Esophagus (tissue), 2 donors: ENCODE data around the gene SLC2A11. TPM values are rescaled to one million over a fixed set of nuclear protein-coding genes. Genes with fewer than 3 reads are reported as not detected.
"Not testable (repeated sequence)": the region's sequence is repeated elsewhere in the genome, so short reads cannot be mapped to it uniquely, and the experiment has no call there.

ENCODE experiments used
- H3K27ac ChIP-seq, 2 donors: one replicate each; pipeline ENCODE4 v1.5.1; 2013; ENCODE audit warnings: low read depth in 2 of 2, mild to moderate bottlenecking in 2 of 2, inconsistent platforms in 1 of 2, low read length in 1 of 2, moderate library complexity in 1 of 2
- H3K27me3 ChIP-seq, 2 donors: one replicate each; pipeline ENCODE4 v1.6.1; 2013; ENCODE audit warnings: low read length in 2 of 2, control low read depth in 1 of 2, mild to moderate bottlenecking in 1 of 2; ENCODE audit not compliant: insufficient read depth in 2 of 2, control insufficient read depth in 1 of 2
- H3K36me3 ChIP-seq, 2 donors: one replicate each; pipeline ENCODE4 v1.6.1; 2013; ENCODE audit warnings: low read length in 1 of 2; ENCODE audit not compliant: control insufficient read depth in 2 of 2, insufficient read depth in 2 of 2
- H3K4me1 ChIP-seq, 2 donors: one replicate each; pipeline ENCODE4 v1.6.1; 2013; ENCODE audit warnings: low read length in 1 of 2; ENCODE audit not compliant: control insufficient read depth in 2 of 2, insufficient read depth in 2 of 2
- H3K4me3 ChIP-seq, 2 donors: one replicate each; pipeline ENCODE4 v1.5.1; 2013; ENCODE audit warnings: low read length in 2 of 2, mild to moderate bottlenecking in 2 of 2, low read depth in 1 of 2, moderate library complexity in 1 of 2
- H3K9me3 ChIP-seq, 2 donors: one replicate each; pipeline ENCODE4 v1.6.1; 2013; ENCODE audit warnings: mild to moderate bottlenecking in 2 of 2, low read depth in 1 of 2, low read length in 1 of 2, moderate library complexity in 1 of 2; ENCODE audit not compliant: control insufficient read depth in 2 of 2, insufficient read depth in 1 of 2
- WGBS, 2 donors: extraction: QIAGEN DNeasy Blood & Tissue Kit; methylation state at CpG; one replicate each; pipeline ENCODE4 v1.1.7; 2013; 5-methylcytosine and 5-hydroxymethylcytosine counted together
- polyA plus RNA-seq, 2 donors: library from polyadenylated mRNA; stranded (reverse); fragments of 200-250 nt; gene quantifications; one replicate each; pipeline ENCODE4 v1.2.3, GENCODE V29; 2013
- donor health status: healthy with polysubstance abuse.
- donor health status: Bipolar disorder and iron deficiency.

Gene SLC2A11
- polyA plus RNA-seq, 2 donors: 2.5 to 3.9 TPM

DNA sequence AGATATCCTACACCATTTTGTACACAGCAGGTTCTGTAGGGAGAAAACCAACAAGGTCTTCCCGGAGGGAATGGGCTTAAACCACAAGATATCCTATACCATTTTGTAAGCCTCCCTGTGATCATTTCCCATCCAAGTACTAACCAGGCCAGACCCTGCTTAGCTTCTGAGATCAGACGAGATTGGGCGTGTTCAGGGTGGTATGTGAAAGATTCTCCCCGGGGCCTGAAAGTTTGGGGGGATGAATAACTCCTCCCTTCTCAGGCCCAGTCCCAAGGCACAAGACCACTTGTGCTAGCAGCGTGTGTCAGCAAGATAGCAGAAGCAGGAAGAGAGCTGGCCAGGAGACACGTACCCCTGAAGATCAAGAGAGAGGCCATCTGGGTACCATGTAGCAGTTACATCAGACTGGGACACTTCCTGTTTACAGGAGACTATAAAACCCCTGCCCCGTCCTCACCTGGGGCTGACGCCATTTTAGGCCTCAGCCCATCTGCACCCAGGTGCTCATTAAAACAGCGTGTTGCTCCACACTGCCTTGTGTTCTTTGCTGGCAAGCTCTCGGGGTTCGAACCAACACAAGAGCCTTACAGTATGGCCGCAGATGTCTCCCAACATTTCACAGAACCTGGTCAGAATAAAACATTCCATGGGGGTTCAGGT lies 53.8 kb downstream of the SLC2A11 start:
- Histone ChIP-seq H3K27me3 (no peaks in the 10 kb centered on the region), H3K4me1 (peaks cover 0 to 2% of the 10 kb centered on the region in 2 donors), H3K27ac (no peak overlapping the region), H3K36me3 (no peaks in the 10 kb centered on the region), H3K4me3 (no peak overlapping the region), H3K9me3 (no peaks in the 10 kb centered on the region)
- WGBS, 2 donors: 90 to 91% methylated on average over 12 of the region's 12 CpGs

DNA sequence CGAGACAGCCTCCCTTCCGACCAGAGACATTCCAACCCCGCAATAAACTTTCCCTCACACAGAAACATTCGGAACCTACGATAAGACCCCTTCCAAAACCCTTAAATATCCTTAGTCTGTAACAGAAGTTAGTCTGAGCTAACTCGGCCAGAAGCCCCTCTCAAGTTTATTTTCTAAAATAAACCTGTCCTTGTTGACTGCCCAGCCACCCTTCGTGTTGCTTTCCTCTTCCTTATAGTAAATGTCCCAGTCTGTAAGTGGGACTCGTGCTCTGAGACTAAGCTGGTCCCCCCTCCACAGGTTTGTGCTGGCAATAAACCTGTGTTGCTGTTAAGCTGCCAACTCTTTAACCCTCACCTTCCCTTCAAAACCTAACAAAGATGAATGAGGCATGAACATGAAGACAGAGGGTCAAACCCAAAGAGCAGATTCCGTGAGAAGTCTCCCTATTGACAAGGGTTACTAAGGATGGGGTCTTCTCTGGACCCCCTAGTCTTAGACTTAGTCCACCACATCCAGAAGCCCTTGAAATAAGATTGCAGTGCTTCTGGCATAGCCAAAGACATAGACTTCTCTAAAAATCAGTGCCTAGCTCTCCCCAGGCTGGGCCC lies 54.7 kb downstream of the SLC2A11 start:
- WGBS, 2 donors: 91 to 94% methylated on average over 9 of the region's 9 CpGs
- Histone ChIP-seq H3K4me1 (peaks cover 0 to 4% of the 10 kb centered on the region in 2 donors), H3K4me3 (no peak overlapping the region), H3K27me3 (no peaks in the 10 kb centered on the region), H3K27ac (no peak overlapping the region), H3K9me3 (no peaks in the 10 kb centered on the region), H3K36me3 (no peaks in the 10 kb centered on the region)

DNA sequence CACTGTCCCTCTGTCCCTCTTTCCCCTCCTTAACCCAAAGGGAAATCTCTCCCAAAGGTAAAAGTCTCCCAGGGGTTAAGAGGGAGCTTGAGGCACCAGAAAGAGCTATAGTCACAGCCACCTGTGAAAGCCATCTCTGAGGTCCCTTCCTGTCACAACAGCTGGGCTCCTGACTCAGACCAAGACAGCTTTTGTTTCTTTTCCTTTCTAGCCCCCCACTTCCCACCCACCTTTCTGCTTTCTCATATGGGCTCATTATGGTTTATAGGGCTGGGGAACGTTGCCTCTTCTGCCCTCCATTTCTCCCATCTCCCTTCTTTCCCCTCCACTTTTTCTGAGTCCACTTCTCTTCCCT lies 55.6 kb downstream of the SLC2A11 start:
- Histone ChIP-seq H3K4me1 (peaks cover 0 to 4% of the 10 kb centered on the region in 2 donors), H3K36me3 (no peaks in the 10 kb centered on the region), H3K27me3 (no peaks in the 10 kb centered on the region), H3K4me3 (peak overlapping the region; percentile 62 to 65), H3K9me3 (no peaks in the 10 kb centered on the region), H3K27ac (peak overlapping the region; percentile 89 to 91)
- 0 to 6% methylated on average over 1 of the region's 1 CpG for WGBS, 2 donors

DNA sequence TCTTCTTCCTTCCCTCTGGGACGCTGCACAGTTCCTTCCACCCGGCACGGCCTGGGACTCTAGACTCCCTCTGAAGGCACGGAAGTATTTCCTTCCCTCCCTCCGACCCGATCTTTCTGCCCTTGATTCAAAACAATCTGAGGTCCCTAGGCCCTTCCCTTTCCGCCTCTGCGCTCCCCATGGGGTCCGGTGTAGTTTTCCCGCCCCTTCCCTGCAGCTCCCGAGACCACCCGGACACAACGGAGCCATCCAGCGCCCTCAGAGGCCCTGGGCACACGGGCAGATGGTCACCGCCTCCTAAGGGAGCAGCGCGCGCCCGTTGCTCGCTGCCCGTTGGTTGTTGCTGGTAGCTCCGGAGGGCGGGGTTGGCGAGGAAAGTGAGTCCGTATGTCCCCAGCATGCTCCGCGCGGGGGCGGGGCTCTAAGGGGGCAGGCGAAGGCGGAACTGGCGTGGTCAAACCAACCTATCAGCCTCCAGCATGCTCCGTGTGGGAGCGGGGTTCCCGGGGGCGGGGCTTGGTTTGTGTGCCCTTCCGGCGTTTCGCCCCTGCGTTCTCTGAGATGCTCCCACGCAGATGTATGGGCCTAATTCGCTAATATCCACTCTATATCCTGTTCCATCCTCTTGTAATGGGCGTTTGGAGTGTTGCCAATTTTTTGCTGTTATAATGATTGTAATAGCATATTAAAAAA lies 56.1 kb downstream of the SLC2A11 start:
- no peaks in the 10 kb centered on the region for H3K9me3 ChIP-seq
- H3K27me3 ChIP-seq: no peaks in the 10 kb centered on the region
- WGBS, 2 donors: 0 to 1% methylated on average over 44 of the region's 44 CpGs
- peak overlapping the region; percentile 89 to 91 for H3K27ac ChIP-seq
- H3K4me1 ChIP-seq: peaks cover 0 to 4% of the 10 kb centered on the region in 2 donors
- no peaks in the 10 kb centered on the region for H3K36me3 ChIP-seq
- peak overlapping the region; percentile 62 to 65 for H3K4me3 ChIP-seq

DNA sequence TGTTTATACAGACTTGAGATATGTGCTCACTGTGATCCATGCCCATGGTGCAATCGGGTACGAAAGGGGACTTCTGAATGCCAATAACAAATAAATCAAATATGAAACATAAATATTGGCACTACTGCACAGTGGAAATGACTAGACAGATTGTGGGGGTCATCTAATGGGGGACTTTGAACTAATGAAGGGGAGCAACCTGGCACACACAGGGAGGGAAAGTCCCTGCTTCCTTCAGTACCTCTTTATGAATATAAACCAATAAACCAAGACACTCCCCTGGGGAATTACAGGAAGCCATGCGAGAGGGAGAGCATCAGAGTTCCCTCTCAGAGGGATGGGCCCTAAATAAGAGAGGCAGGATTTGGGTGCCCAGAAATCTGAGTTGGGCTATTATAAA lies 57.6 kb downstream of the SLC2A11 start:
- H3K27ac ChIP-seq: no peak overlapping the region

DNA sequence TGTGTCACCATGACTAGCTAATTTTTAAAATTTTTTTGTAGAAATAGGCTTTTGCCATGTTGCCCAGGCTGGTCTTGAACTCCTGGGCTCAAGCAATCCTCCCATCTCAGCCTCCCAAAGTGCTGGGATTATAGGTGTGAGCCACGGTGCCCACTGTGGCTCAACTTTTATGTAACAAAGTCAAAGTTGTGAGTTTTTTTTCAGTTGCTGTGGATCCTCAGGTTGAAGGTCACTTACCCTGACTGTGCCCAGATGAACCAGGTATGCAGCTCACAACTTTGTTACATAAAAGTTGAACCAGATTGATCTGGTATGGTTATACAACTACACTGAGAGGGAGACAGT lies 62.6 kb downstream of the SLC2A11 start:
- WGBS, 2 donors: 72 to 94% methylated on average over 1 of the region's 1 CpG
- not testable (repeated sequence) for H3K27ac ChIP-seq, H3K36me3 ChIP-seq, H3K9me3 ChIP-seq, H3K4me1 ChIP-seq, H3K4me3 ChIP-seq, H3K27me3 ChIP-seq

More for the DNA sequence above, 57.6 kb downstream of the SLC2A11 start:
- Histone ChIP-seq H3K4me1 (peaks cover 0 to 4% of the 10 kb centered on the region in 2 donors), H3K27me3 (no peaks in the 10 kb centered on the region), H3K4me3 (no peak overlapping the region), H3K36me3 (no peaks in the 10 kb centered on the region), H3K9me3 (no peaks in the 10 kb centered on the region)
- WGBS, 2 donors: 79 to 88% methylated on average over 3 of the region's 3 CpGs

DNA sequence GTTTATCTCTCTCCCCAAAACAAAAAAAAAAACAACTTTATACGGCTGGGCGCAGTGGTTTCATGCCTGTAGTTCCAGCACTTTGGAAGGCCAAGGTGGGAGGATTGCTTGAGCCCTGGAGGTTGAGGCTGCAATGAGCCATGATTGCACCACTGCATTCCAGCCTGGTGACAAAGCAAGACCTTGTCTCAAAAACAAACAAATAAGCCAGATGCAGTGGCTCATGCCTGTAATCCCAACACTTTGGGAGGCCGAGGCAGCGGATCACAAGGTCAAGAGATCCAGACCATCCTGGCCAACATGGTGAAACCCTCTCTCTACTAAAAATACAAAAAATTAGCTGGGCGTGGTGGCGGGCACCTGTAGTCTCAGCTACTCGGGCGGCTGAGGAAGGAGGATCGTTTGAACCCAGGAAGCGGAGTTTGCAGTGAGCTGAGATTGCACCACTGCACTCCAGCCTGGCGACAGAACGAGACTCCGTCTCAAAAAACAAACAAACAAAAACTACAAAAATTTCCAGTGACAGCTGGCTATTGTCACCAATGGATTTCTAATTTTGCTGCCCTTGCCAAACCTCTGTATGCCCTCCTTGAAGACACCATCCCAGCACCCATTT lies 64.0 kb downstream of the SLC2A11 start:
- not testable (repeated sequence) for H3K27me3 ChIP-seq, H3K27ac ChIP-seq, H3K4me3 ChIP-seq, H3K36me3 ChIP-seq, H3K4me1 ChIP-seq, H3K9me3 ChIP-seq
- WGBS, 2 donors: 90% methylated on average over 13 of the region's 13 CpGs

DNA sequence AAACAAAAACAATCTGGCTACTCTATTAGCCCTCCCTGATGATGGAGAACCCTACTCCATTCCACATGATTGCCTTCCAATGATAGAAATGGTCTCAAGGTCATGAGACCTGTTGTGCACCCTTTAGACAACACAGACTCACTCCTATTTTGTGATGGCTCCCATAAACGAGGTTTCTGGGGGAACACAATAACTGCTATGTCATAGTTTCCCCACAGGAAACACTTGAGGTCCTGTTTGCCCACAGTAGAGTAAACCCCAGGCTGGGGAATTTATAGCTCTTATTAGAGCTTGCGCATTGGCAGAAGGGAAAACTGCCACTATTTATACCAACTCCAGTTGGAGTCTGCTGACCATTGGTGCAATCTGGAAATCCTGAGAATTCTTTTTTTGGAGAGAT lies 65.2 kb downstream of the SLC2A11 start:
- no peaks in the 10 kb centered on the region for H3K27me3 ChIP-seq
- WGBS, 2 donors: 65 to 71% methylated on average over 2 of the region's 2 CpGs

DNA sequence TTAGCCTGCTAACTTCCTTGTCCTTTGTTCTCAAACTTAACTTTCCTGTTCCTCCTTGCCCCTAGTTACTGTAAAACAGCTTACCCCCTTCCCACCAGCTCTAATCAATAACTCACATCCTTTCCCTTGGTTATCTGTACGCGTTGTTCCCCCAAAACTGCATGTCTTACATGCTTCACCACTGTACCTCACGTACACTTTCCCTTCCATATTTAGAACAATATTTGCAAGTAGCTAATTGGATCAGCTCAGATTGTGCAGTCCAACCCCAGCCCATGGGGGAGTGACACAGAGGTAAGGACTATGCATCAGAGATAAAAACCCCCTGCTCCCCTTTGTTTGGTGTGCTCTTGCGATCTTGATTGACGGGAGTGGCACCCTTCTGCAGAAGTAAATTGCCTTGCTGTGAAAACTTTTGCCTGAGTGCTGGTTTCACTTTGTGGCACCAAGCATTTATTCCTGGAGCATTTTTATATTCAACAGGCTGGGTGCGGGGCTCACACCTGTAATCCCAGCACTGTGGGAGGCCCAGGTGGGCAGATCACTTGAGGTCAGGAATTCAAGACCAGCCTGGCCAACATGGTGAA lies 67.4 kb downstream of the SLC2A11 start:
- H3K27ac ChIP-seq: no peak overlapping the region
- H3K9me3 ChIP-seq: no peaks in the 10 kb centered on the region
- H3K4me1 ChIP-seq: peaks cover 0 to 4% of the 10 kb centered on the region in 2 donors
- H3K36me3 ChIP-seq: peaks cover 0 to 4% of the 10 kb centered on the region in 2 donors
- 88 to 94% methylated on average over 6 of the region's 6 CpGs for WGBS, 2 donors
- H3K27me3 ChIP-seq: no peaks in the 10 kb centered on the region
- no peak overlapping the region for H3K4me3 ChIP-seq

More for the DNA sequence above, 65.2 kb downstream of the SLC2A11 start:
- no peaks in the 10 kb centered on the region for H3K9me3 ChIP-seq
- H3K4me3 ChIP-seq: no peak overlapping the region
- no peaks in the 10 kb centered on the region for H3K4me1 ChIP-seq
- H3K27ac ChIP-seq: no peak overlapping the region
- peaks cover 0 to 4% of the 10 kb centered on the region in 2 donors for H3K36me3 ChIP-seq
